Stimulated activated CD4-positive, alpha-beta T cell treated with anti-CD3 and anti-CD28 coated beads, TNF-alpha, amount 100 ng/mL, for 4 hours (primary cell): Measurements from ENCODE around the gene LRRC1.

Experiments used
- DNase-seq, 3 experiments: peaks; one replicate each; pipeline ENCODE4 v3.0.0-alpha.2; 2020; ENCODE audit warnings: low read depth in 3 of 3

Gene LRRC1

GRCh38 chr6:53815381-53816119 lies 20.7 kb downstream of the LRRC1 start:
- DNase-seq = no peak

GRCh38 chr6:53818858-53819609 lies 24.2 kb downstream of the LRRC1 start:
- DNase-seq = no peak

- DNase-seq = no peak
Measured at GRCh38 chr6:53822401-53823125, 27.8 kb downstream of the LRRC1 start.

- DNase-seq = no peak
Measured at GRCh38 chr6:53824714-53825113, 29.9 kb downstream of the LRRC1 start.

GRCh38 chr6:53825532-53826321 lies 30.9 kb downstream of the LRRC1 start:
- DNase-seq = no peak

- DNase-seq = no peak
Measured at GRCh38 chr6:53827531-53827930, 32.7 kb downstream of the LRRC1 start.

GRCh38 chr6:53828215-53828614 lies 33.4 kb downstream of the LRRC1 start:
- no peak for DNase-seq

- DNase-seq = no peak
Measured at GRCh38 chr6:53828966-53829697, 34.3 kb downstream of the LRRC1 start.

GRCh38 chr6:53829698-53830221 lies 35.0 kb downstream of the LRRC1 start:
- DNase-seq = no peak

GRCh38 chr6:53830366-53830765 lies 35.6 kb downstream of the LRRC1 start:
- DNase-seq = no peak

- DNase-seq = no peak
Measured at GRCh38 chr6:53831081-53831869, 36.5 kb downstream of the LRRC1 start.

GRCh38 chr6:53831936-53832660 lies 37.3 kb downstream of the LRRC1 start:
- no peak for DNase-seq

GRCh38 chr6:53833155-53833554 lies 38.4 kb downstream of the LRRC1 start:
- no peak for DNase-seq

GRCh38 chr6:53834132-53834531 lies 39.3 kb downstream of the LRRC1 start:
- DNase-seq = no peak

GRCh38 chr6:53837865-53838769 lies 43.3 kb downstream of the LRRC1 start:
- DNase-seq = no peak

- no peak for DNase-seq
Measured at GRCh38 chr6:53840027-53840426, 45.2 kb downstream of the LRRC1 start.

GRCh38 chr6:53845280-53846195 lies 50.7 kb downstream of the LRRC1 start:
- no peak for DNase-seq
